ENCODE data around the gene ZBTB7C. TPM values are rescaled to one million over a fixed set of nuclear protein-coding genes. Genes with fewer than 3 reads are reported as not detected.

ZBTB7C gene
- total and polyA plus RNA-seq, 9 of the 15 experiments (the other 6 are each of a cell fraction or from before 2014, with no cell fraction given), result not detected

DNA sequence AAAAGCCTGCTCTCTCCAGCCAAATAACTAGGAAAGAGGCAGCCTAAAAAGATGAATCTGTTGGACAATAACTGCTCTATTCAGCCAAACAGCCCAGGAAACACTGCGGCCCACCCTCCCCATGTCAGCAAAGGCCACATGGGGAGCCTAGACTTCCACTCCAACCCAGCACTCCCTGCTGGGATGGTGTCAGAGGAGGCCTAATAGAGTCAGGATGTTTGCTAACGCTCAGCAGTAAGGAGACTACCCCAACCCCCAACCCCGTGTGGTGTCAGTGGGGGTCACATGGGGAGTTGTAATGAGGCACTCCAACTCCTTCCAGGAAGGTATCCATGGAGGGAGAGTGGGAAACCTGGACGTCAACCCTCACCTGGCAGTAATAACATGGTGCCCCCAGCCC is 41.6 kb downstream of the ZBTB7C start:
- H3K79me2 ChIP-seq (ENCODE audit: control insufficient read depth, insufficient read depth, low read length), result no peaks in the 10 kb centered on the region
- ATAC-seq (no peak), FAIRE-seq (no peak), DNase-seq (ENCODE audit: extremely low read depth in 1 of 4, low spot score in 3 of 4) (no peak)
- no peaks in the 10 kb centered on the region for H3K4me1 ChIP-seq (replicated peaks in 1 of 2; ENCODE audit: control insufficient read depth in 2 of 2, insufficient read depth in 2 of 2, low read length in 2 of 2)
- H3K27me3 ChIP-seq (ENCODE audit: control insufficient read depth in 2 of 2, insufficient read depth in 2 of 2, low read length in 2 of 2), result no peaks in the 10 kb centered on the region
- POLR2A ChIA-PET, result no interaction called here
- no peak overlapping the region for H2AFZ ChIP-seq (ENCODE audit: low read depth, low read length)
- in situ Hi-C loops (cut with MboI), result no loop called here
- no peak overlapping the region for H3K4me2 ChIP-seq (ENCODE audit: insufficient read depth, low read length)
- no peaks in the 10 kb centered on the region for H3K9me3 ChIP-seq (replicated peaks; ENCODE audit: control insufficient read depth, insufficient read depth, low read depth, low read length)
- no peak overlapping the region for H3K27ac ChIP-seq (ENCODE audit: extremely low read depth, low read depth, low read length)
- CTCF ChIA-PET (ENCODE audit: low intra/inter-chr PET ratio), result no interaction called here
- intact Hi-C loops (cut with micrococcal nuclease), result no loop called here
- H3K36me3 ChIP-seq (ENCODE audit: control insufficient read depth, insufficient read depth, low read length), result no peaks in the 10 kb centered on the region
- H4K20me1 ChIP-seq (replicated peaks; ENCODE audit: control insufficient read depth, insufficient read depth, low read length), result no peaks in the 10 kb centered on the region
- H3K9ac ChIP-seq (ENCODE audit: insufficient read depth in 1 of 2, low read depth in 2 of 2, low read length in 2 of 2), result no peak overlapping the region
- H3K4me3 ChIP-seq, result no peak overlapping the region
- no TSS peak for BruUV-seq (replicated peaks)
- 0% methylated on average over 3 of the region's 4 CpGs for WGBS (ENCODE audit: insufficient coverage, low coverage, missing lambda C conversion rate)
- no peaks in the 10 kb centered on the region for H3K9me1 ChIP-seq (ENCODE audit: control insufficient read depth, insufficient read depth, low read length)
- TF ChIP-seq, protein P1, sequence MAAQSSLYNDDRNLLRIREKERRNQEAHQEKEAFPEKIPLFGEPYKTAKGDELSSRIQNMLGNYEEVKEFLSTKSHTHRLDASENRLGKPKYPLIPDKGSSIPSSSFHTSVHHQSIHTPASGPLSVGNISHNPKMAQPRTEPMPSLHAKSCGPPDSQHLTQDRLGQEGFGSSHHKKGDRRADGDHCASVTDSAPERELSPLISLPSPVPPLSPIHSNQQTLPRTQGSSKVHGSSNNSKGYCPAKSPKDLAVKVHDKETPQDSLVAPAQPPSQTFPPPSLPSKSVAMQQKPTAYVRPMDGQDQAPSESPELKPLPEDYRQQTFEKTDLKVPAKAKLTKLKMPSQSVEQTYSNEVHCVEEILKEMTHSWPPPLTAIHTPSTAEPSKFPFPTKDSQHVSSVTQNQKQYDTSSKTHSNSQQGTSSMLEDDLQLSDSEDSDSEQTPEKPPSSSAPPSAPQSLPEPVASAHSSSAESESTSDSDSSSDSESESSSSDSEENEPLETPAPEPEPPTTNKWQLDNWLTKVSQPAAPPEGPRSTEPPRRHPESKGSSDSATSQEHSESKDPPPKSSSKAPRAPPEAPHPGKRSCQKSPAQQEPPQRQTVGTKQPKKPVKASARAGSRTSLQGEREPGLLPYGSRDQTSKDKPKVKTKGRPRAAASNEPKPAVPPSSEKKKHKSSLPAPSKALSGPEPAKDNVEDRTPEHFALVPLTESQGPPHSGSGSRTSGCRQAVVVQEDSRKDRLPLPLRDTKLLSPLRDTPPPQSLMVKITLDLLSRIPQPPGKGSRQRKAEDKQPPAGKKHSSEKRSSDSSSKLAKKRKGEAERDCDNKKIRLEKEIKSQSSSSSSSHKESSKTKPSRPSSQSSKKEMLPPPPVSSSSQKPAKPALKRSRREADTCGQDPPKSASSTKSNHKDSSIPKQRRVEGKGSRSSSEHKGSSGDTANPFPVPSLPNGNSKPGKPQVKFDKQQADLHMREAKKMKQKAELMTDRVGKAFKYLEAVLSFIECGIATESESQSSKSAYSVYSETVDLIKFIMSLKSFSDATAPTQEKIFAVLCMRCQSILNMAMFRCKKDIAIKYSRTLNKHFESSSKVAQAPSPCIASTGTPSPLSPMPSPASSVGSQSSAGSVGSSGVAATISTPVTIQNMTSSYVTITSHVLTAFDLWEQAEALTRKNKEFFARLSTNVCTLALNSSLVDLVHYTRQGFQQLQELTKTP (IDR thresholded peaks at IDR 0.05; ENCODE audit: low read depth in 1 of 2, partially characterized antibody in 2 of 2), result no peak
- TF ChIP-seq, protein P2, sequence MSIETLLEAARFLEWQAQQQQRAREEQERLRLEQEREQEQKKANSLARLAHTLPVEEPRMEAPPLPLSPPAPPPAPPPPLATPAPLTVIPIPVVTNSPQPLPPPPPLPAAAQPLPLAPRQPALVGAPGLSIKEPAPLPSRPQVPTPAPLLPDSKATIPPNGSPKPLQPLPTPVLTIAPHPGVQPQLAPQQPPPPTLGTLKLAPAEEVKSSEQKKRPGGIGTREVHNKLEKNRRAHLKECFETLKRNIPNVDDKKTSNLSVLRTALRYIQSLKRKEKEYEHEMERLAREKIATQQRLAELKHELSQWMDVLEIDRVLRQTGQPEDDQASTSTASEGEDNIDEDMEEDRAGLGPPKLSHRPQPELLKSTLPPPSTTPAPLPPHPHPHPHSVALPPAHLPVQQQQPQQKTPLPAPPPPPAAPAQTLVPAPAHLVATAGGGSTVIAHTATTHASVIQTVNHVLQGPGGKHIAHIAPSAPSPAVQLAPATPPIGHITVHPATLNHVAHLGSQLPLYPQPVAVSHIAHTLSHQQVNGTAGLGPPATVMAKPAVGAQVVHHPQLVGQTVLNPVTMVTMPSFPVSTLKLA (conservative IDR thresholded peaks at IDR 0.05), result no peak
- TF ChIP-seq, protein P3, sequence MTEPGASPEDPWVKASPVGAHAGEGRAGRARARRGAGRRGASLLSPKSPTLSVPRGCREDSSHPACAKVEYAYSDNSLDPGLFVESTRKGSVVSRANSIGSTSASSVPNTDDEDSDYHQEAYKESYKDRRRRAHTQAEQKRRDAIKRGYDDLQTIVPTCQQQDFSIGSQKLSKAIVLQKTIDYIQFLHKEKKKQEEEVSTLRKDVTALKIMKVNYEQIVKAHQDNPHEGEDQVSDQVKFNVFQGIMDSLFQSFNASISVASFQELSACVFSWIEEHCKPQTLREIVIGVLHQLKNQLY (CRISPR knock-in tag; conservative IDR thresholded peaks at IDR 0.05), result no peak
- TF ChIP-seq ZKSCAN8 (CRISPR knock-in tag; IDR thresholded peaks at IDR 0.05) (no peak), CCNT2 (IDR thresholded peaks at IDR 0.05; ENCODE audit: borderline replicate concordance, extremely low read depth, insufficient read length, low read depth, low read length) (no peak), HEY1 (CRISPR knock-in tag; IDR thresholded peaks at IDR 0.05; ENCODE audit: borderline replicate concordance) (no peak), ZBED1 (IDR thresholded peaks at IDR 0.05) (no peak), TCFL5 (CRISPR knock-in tag; conservative IDR thresholded peaks at IDR 0.05) (no peak), ZNF764 (CRISPR knock-in tag; IDR thresholded peaks at IDR 0.05; ENCODE audit: low read depth) (no peak), CTBP1 (IDR thresholded peaks at IDR 0.05; ENCODE audit: borderline replicate concordance) (no peak), ZNF408 (CRISPR knock-in tag; IDR thresholded peaks at IDR 0.05; ENCODE audit: low read depth) (no peak)
- TF ChIP-seq, protein P4, sequence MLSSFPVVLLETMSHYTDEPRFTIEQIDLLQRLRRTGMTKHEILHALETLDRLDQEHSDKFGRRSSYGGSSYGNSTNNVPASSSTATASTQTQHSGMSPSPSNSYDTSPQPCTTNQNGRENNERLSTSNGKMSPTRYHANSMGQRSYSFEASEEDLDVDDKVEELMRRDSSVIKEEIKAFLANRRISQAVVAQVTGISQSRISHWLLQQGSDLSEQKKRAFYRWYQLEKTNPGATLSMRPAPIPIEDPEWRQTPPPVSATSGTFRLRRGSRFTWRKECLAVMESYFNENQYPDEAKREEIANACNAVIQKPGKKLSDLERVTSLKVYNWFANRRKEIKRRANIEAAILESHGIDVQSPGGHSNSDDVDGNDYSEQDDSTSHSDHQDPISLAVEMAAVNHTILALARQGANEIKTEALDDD (IDR thresholded peaks at IDR 0.05), result no peak
- TF ChIP-seq, protein P5, sequence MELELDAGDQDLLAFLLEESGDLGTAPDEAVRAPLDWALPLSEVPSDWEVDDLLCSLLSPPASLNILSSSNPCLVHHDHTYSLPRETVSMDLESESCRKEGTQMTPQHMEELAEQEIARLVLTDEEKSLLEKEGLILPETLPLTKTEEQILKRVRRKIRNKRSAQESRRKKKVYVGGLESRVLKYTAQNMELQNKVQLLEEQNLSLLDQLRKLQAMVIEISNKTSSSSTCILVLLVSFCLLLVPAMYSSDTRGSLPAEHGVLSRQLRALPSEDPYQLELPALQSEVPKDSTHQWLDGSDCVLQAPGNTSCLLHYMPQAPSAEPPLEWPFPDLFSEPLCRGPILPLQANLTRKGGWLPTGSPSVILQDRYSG (tag; conservative IDR thresholded peaks at IDR 0.05; ENCODE audit: low read depth), result no peak
- TF ChIP-seq, protein P6, sequence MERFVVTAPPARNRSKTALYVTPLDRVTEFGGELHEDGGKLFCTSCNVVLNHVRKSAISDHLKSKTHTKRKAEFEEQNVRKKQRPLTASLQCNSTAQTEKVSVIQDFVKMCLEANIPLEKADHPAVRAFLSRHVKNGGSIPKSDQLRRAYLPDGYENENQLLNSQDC (CRISPR knock-in tag; IDR thresholded peaks at IDR 0.05), result no peak

All from K562 (cell line).